GM12878 (cell line): ENCODE measurements around the gene ODC1. TPM values are rescaled to one million over a fixed set of nuclear protein-coding genes. Genes with fewer than 3 reads are reported as not detected.
A peak's percentile ranks its signal among the peaks of the same experiment; 100 is the strongest.

Experiments used
- BMI1 ChIP-seq: fragments of 450-650 bp; IDR thresholded peaks from 2 replicates; pipeline ENCODE4 v1.6.1; 2016; ENCODE audit warnings: mild to moderate bottlenecking, moderate library complexity, borderline replicate concordance
- FOS ChIP-seq: IDR thresholded peaks from 3 replicates; pipeline ENCODE4 v1.6.1; 2011; ENCODE audit warnings: borderline replicate concordance; ENCODE audit not compliant: insufficient read length; ENCODE audit errors: extremely low read depth
- HCFC1 ChIP-seq: fragments of 150-350 bp; IDR thresholded peaks from 2 replicates; pipeline ENCODE4 v1.6.1; 2014; ENCODE audit warnings: low read length
- HDAC6 ChIP-seq: fragments of 200-600 bp; sonication (generic); IDR thresholded peaks from one replicate; pipeline ENCODE4 v1.8.0; 2017; ENCODE audit warnings: antibody characterized with exemption; ENCODE audit not compliant: unreplicated experiment
- IKZF2 ChIP-seq, 2 experiments: fragments of 450-650 bp; IDR thresholded peaks; 2 replicates each; pipeline ENCODE4 v1.6.1; 2017; ENCODE audit warnings: mild to moderate bottlenecking in 2 of 2, moderate library complexity in 2 of 2
- KLF5 ChIP-seq: fragments of 450-650 bp; IDR thresholded peaks from 2 replicates; pipeline ENCODE4 v1.6.1; 2014; ENCODE audit warnings: mild to moderate bottlenecking; ENCODE audit not compliant: partially characterized antibody
- LARP7 ChIP-seq: fragments of 450-650 bp; IDR thresholded peaks from 2 replicates; pipeline ENCODE4 v1.6.1; 2017; ENCODE audit warnings: mild to moderate bottlenecking
- MLLT1 ChIP-seq: fragments of 450-650 bp; IDR thresholded peaks from 2 replicates; pipeline ENCODE4 v1.6.1; 2016; ENCODE audit warnings: mild to moderate bottlenecking
- MTA2 ChIP-seq: fragments of 450-650 bp; IDR thresholded peaks from 2 replicates; pipeline ENCODE4 v1.6.1; 2016; ENCODE audit warnings: low read depth, mild to moderate bottlenecking, moderate library complexity
- NR2C1 ChIP-seq: fragments of 450-650 bp; IDR thresholded peaks from 2 replicates; pipeline ENCODE4 v1.6.1; 2017; ENCODE audit warnings: antibody characterized with exemption, mild to moderate bottlenecking, moderate library complexity
- NRF1 ChIP-seq: conservative IDR thresholded peaks from 2 replicates; pipeline ENCODE4 v1.6.1; 2011; ENCODE audit warnings: mild to moderate bottlenecking, low read depth, low read length, improper control_type of control experiment
- PML ChIP-seq: IDR thresholded peaks from 2 replicates; pipeline ENCODE4 v1.6.1; 2012; ENCODE audit warnings: low read length, inconsistent platforms
- POLR2AphosphoS5 ChIP-seq: IDR thresholded peaks from 2 replicates; pipeline ENCODE4 v1.6.1; 2011; ENCODE audit warnings: mild to moderate bottlenecking, low read length, inconsistent platforms
- RAD51 ChIP-seq: fragments of 450-650 bp; IDR thresholded peaks from 2 replicates; pipeline ENCODE4 v1.6.1; 2016; ENCODE audit warnings: moderate library complexity, mild to moderate bottlenecking, inconsistent platforms
- RBBP5 ChIP-seq: fragments of 200-600 bp; sonication (generic); conservative IDR thresholded peaks from 2 replicates; pipeline ENCODE4 v1.6.1; 2016
- SMAD1 ChIP-seq: fragments of 450-650 bp; IDR thresholded peaks from 2 replicates; pipeline ENCODE4 v1.6.1; 2018; ENCODE audit warnings: mild to moderate bottlenecking, low read depth; ENCODE audit not compliant: partially characterized antibody
- SMARCA5 ChIP-seq: fragments of 450-650 bp; IDR thresholded peaks from 2 replicates; pipeline ENCODE4 v1.6.1; 2017; ENCODE audit warnings: mild to moderate bottlenecking
- SREBF2 ChIP-seq: IDR thresholded peaks from 2 replicates; pipeline ENCODE4 v1.6.1; 2012; ENCODE audit warnings: mild to moderate bottlenecking, low read length
- STAT3 ChIP-seq: IDR thresholded peaks from 2 replicates; pipeline ENCODE4 v1.6.1; 2011; ENCODE audit warnings: low read depth, low read length, improper control_type of control experiment
- SUPT20H ChIP-seq: IDR thresholded peaks from 2 replicates; pipeline ENCODE4 v1.6.1; 2011; ENCODE audit warnings: low read depth, mild to moderate bottlenecking, low read length, moderate library complexity, borderline replicate concordance; ENCODE audit not compliant: control insufficient read depth
- SUZ12 ChIP-seq: fragments of 200-600 bp; sonication (generic); IDR thresholded peaks from one replicate; pipeline ENCODE4 v1.6.1; 2018; ENCODE audit warnings: antibody characterized with exemption, mild to moderate bottlenecking; ENCODE audit not compliant: unreplicated experiment
- YBX1 ChIP-seq: fragments of 450-650 bp; IDR thresholded peaks from 2 replicates; pipeline ENCODE4 v1.6.1; 2016; ENCODE audit warnings: antibody characterized with exemption
- YY1 ChIP-seq: IDR thresholded peaks from 2 replicates; pipeline ENCODE4 v1.6.1; 2011; ENCODE audit warnings: low read depth, mild to moderate bottlenecking, low read length
- ZNF274 ChIP-seq: IDR thresholded peaks from one replicate; pipeline ENCODE4 v1.8.0; 2011; ENCODE audit not compliant: insufficient read length, insufficient read depth
- polyA plus RNA-seq, 11 experiments: library from polyadenylated mRNA; depleted of rRNA in 4 of 11; unstranded in 6 of 11; stranded (reverse) in 5 of 11; fragments of >200 nt; fragmentation: Nextera tagmentation in 4 of 11; fragmentation: Illumina TruSeq in 1 of 11; extraction: Ambion mirVana in 4 of 11; extraction: Trizol in 1 of 11; gene quantifications; 1 replicate in 1 of 11; 2 replicates in 10 of 11; pipeline versions ENCODE4 v1.2.1 to v1.2.3, GENCODE V29; 2011 to 2016; ENCODE audit warnings: inconsistent platforms in 2 of 11, missing spikeins in 2 of 11, low read depth in 1 of 11
- total RNA-seq, 4 experiments: library from RNA; depleted of rRNA in 3 of 4; stranded (reverse); fragments of >200 nt in 3 of 4; fragmentation: Illumina TruSeq in 1 of 4; extraction: Trizol in 1 of 4; gene quantifications; 2 replicates each; pipeline versions ENCODE4 v1.2.1 to v1.2.3, GENCODE V29; 2013 to 2021
- TF ChIP-seq, protein P1 (sequence below): fragments of 450-650 bp; IDR thresholded peaks from 2 replicates; pipeline ENCODE4 v1.6.1; 2017; ENCODE audit warnings: low read depth, mild to moderate bottlenecking, moderate library complexity
- TF ChIP-seq, protein P2 (sequence below): fragments of 450-650 bp; IDR thresholded peaks from 2 replicates; pipeline ENCODE4 v1.6.1; 2017; ENCODE audit warnings: antibody characterized with exemption, mild to moderate bottlenecking, moderate library complexity

ODC1 gene
- total and polyA plus RNA-seq, 10 of the 15 experiments (the other 5 are each of a cell fraction or from before 2014, with no cell fraction given): 68.5 to 441 (median 340) TPM

DNA sequence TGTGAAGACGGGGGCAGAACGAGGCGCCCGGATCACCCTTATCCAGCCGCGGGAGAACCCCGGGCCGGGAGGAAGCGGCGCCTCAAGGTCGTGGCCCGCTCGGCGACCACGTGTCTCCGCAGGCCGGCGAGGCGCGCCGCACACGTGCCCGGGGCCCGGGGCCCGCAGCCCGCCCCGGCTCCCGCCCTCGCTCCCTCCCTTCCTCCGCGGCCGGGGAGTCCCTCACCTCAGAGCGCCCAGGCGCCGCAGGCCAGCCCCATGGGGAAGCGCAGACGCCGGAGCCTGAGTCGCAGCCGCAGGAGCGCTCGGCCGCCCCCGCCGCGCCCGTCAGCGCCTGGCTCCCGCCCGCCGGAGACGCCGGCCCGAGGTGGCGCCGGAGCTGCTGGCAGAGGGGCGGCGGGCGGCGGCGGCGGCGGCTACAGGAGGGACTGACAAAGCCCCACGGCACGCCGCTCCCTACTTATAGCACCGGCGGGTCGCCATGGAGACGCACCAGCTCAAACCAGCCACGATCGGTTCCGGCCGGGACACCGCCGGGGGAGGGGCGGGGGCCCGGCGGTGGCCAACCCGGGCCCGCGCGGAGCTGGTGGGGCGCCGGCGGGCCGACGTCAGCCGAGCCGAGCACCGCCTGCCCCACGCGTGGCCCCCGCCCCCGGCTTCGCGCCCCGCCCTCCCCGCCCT lies at the start of gene ODC1 (continued):
- TF ChIP-seq FOS (no peak), SUPT20H (no peak), PML (no peak), POLR2AphosphoS5 (0 out of 2 replicates have a peak, but pooled peaks have one; percentile 52), BMI1 (peak; percentile 54; the same call in 1 of the 2 replicates), LARP7 (peak; percentile 99), NRF1 (no peak), KLF5 (peak; percentile 70), NR2C1 (peak; percentile 47), SMARCA5 (peak; percentile 84), SMAD1 (no peak), SUZ12 (no peak), IKZF2 (IDR thresholded peaks at IDR 0.05) (no peak), YBX1 (no peak), RBBP5 (no peak), MLLT1 (no peak), MTA2 (no peak), ZNF274 (no peak), HCFC1 (no peak), SREBF2 (no peak), RAD51 (no peak), YY1 (peak; percentile 49; the same call in 1 of the 2 replicates), STAT3 (no peak), HDAC6 (peak; percentile 56)
- TF ChIP-seq, protein P1, sequence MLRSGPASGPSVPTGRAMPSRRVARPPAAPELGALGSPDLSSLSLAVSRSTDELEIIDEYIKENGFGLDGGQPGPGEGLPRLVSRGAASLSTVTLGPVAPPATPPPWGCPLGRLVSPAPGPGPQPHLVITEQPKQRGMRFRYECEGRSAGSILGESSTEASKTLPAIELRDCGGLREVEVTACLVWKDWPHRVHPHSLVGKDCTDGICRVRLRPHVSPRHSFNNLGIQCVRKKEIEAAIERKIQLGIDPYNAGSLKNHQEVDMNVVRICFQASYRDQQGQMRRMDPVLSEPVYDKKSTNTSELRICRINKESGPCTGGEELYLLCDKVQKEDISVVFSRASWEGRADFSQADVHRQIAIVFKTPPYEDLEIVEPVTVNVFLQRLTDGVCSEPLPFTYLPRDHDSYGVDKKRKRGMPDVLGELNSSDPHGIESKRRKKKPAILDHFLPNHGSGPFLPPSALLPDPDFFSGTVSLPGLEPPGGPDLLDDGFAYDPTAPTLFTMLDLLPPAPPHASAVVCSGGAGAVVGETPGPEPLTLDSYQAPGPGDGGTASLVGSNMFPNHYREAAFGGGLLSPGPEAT: no peak
- TF ChIP-seq, protein P2, sequence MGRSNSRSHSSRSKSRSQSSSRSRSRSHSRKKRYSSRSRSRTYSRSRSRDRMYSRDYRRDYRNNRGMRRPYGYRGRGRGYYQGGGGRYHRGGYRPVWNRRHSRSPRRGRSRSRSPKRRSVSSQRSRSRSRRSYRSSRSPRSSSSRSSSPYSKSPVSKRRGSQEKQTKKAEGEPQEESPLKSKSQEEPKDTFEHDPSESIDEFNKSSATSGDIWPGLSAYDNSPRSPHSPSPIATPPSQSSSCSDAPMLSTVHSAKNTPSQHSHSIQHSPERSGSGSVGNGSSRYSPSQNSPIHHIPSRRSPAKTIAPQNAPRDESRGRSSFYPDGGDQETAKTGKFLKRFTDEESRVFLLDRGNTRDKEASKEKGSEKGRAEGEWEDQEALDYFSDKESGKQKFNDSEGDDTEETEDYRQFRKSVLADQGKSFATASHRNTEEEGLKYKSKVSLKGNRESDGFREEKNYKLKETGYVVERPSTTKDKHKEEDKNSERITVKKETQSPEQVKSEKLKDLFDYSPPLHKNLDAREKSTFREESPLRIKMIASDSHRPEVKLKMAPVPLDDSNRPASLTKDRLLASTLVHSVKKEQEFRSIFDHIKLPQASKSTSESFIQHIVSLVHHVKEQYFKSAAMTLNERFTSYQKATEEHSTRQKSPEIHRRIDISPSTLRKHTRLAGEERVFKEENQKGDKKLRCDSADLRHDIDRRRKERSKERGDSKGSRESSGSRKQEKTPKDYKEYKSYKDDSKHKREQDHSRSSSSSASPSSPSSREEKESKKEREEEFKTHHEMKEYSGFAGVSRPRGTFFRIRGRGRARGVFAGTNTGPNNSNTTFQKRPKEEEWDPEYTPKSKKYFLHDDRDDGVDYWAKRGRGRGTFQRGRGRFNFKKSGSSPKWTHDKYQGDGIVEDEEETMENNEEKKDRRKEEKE: peak; percentile 40; the same call in 1 of the 2 replicates
